Lung (tissue), 12 donors: Measurements from ENCODE around the gene KANK3. TPM values are rescaled to one million over a fixed set of nuclear protein-coding genes. Genes with fewer than 3 reads are reported as not detected.
A peak's percentile ranks its signal among the peaks of the same experiment; 100 is the strongest.
"Not testable (repeated sequence)": the region's sequence is repeated elsewhere in the genome, so short reads cannot be mapped to it uniquely, and the experiment has no call there.

Experiments
- ATAC-seq: fragments of 200-7000 bp; cut with Tn5 transposase; one replicate; pipeline ENCODE4 v1.9.1; 2020; ENCODE audit warnings: moderate number of reproducible peaks; ENCODE audit not compliant: insufficient read depth, low FRiP score
- DNase-seq, 3 donors: peaks; one replicate each; pipeline ENCODE4 v3.0.0-alpha.2; 2013 to 2017
- H3K27ac ChIP-seq, 2 donors: one replicate each; pipeline ENCODE4 v1.5.1; 2013; ENCODE audit warnings: mild to moderate bottlenecking in 2 of 2, moderate library complexity in 2 of 2, control low read depth in 1 of 2, inconsistent platforms in 1 of 2, low read depth in 1 of 2, low read length in 1 of 2
- H3K27me3 ChIP-seq, 3 donors: one replicate each; pipeline ENCODE4 v1.5.1; 2013; ENCODE audit warnings: low read length in 2 of 3; ENCODE audit not compliant: control insufficient read depth in 3 of 3, insufficient read depth in 3 of 3
- H3K36me3 ChIP-seq, 4 donors: one replicate each; pipeline ENCODE4 v1.5.1; 2013; ENCODE audit warnings: low read length in 4 of 4, mild to moderate bottlenecking in 1 of 4, moderate library complexity in 1 of 4; ENCODE audit not compliant: control insufficient read depth in 4 of 4, insufficient read depth in 4 of 4
- H3K4me1 ChIP-seq, 5 donors: one replicate each; pipeline ENCODE4 v1.5.1; 2013; ENCODE audit warnings: low read length in 5 of 5, mild to moderate bottlenecking in 2 of 5, moderate library complexity in 1 of 5; ENCODE audit not compliant: control insufficient read depth in 5 of 5, insufficient read depth in 5 of 5
- H3K4me3 ChIP-seq: one replicate; pipeline ENCODE4 v1.5.1; 2013; ENCODE audit warnings: mild to moderate bottlenecking, control low read depth, moderate library complexity
- H3K9ac ChIP-seq, 2 donors: one replicate each; pipeline ENCODE4 v1.5.1; 2013; ENCODE audit warnings: low read length in 2 of 2, control low read depth in 1 of 2; ENCODE audit not compliant: insufficient read depth in 1 of 2
- H3K9me3 ChIP-seq, 4 donors: one replicate each; pipeline ENCODE4 v1.5.1; 2013; ENCODE audit warnings: low read length in 3 of 4, mild to moderate bottlenecking in 1 of 4, moderate library complexity in 1 of 4; ENCODE audit not compliant: control insufficient read depth in 4 of 4, insufficient read depth in 3 of 4
- CTCF ChIP-seq: IDR thresholded peaks from 2 replicates; pipeline ENCODE4 v1.5.1; 2012; ENCODE audit warnings: mild to moderate bottlenecking; ENCODE audit errors: control extremely low read depth, extremely low read depth
- WGBS, 2 donors: extraction: QIAGEN DNeasy Blood & Tissue Kit; methylation state at CpG; one replicate each; pipeline ENCODE4 v1.1.7; 2013; 5-methylcytosine and 5-hydroxymethylcytosine counted together
- polyA plus RNA-seq, 2 donors: library from polyadenylated mRNA; stranded (reverse); fragments of 200-250 nt; gene quantifications; one replicate each; pipeline ENCODE4 v1.2.1, GENCODE V29; 2013
- total RNA-seq, 2 donors: library from RNA; depleted of rRNA in 1 of 2; stranded (reverse); fragments of >200 nt in 1 of 2; gene quantifications; one replicate each; pipeline ENCODE4 v1.2.1, GENCODE V29; 2014 to 2021
- donor health status: control.
- donor health status: control.
- donor health status: Bipolar disorder and iron deficiency.
- donor health status: healthy.
- donor health status: DM: yes; HTN: yes; CAD: no.

KANK3 gene
- total and polyA plus RNA-seq, 4 donors, result 24.0 to 42.3 (median 26.7) TPM

- peaks cover 5 to 16% (median 11%) of the 10 kb centered on the region in 5 donors for H3K4me1 ChIP-seq
- no peak for TF ChIP-seq CTCF
- no peaks in the 10 kb centered on the region for H3K27me3 ChIP-seq
- DNase-seq, result no peak
- no peak overlapping the region for H3K27ac ChIP-seq
- WGBS, 2 donors, result 95 to 97% methylated on average over 16 of the region's 16 CpGs
- no peak overlapping the region for H3K4me3 ChIP-seq
- peaks cover 0 to 4% (median 0%) of the 10 kb centered on the region in 4 donors for H3K36me3 ChIP-seq
- no peak overlapping the region for H3K9ac ChIP-seq
- ATAC-seq, result no peak
- H3K9me3 ChIP-seq, result no peaks in the 10 kb centered on the region
Observed at GRCh38 chr19:8387688-8388611, 44.9 kb upstream of the KANK3 start.

GRCh38 chr19:8386990-8387389, 43.9 kb upstream of the KANK3 start:
- WGBS, 2 donors, result 92 to 99% methylated on average over 4 of the region's 4 CpGs

GRCh38 chr19:8386419-8386818, 43.4 kb upstream of the KANK3 start:
- not testable (repeated sequence) for H3K9me3 ChIP-seq, H3K9ac ChIP-seq, H3K27me3 ChIP-seq, H3K36me3 ChIP-seq, H3K4me3 ChIP-seq, H3K4me1 ChIP-seq, ATAC-seq, DNase-seq
- 84 to 92% methylated on average over 9 of the region's 9 CpGs for WGBS, 2 donors
- peak overlapping the region in 1 of 2 donors; percentile 31 for H3K27ac ChIP-seq

More at GRCh38 chr19:8386990-8387389, 43.9 kb upstream of the KANK3 start:
- DNase-seq, result no peak
- H3K9me3 ChIP-seq, result no peaks in the 10 kb centered on the region
- no peak for TF ChIP-seq CTCF
- H3K27me3 ChIP-seq, result no peaks in the 10 kb centered on the region
- no peak overlapping the region for H3K27ac ChIP-seq
- no peak for ATAC-seq
- no peak overlapping the region for H3K9ac ChIP-seq
- peaks cover 0 to 4% (median 0%) of the 10 kb centered on the region in 4 donors for H3K36me3 ChIP-seq
- H3K4me1 ChIP-seq, result peaks cover under 1 to 12% (median 9%) of the 10 kb centered on the region in 5 donors
- no peak overlapping the region for H3K4me3 ChIP-seq

- not testable (repeated sequence) for H3K9me3 ChIP-seq, H3K27me3 ChIP-seq, H3K4me3 ChIP-seq, ATAC-seq, H3K36me3 ChIP-seq, H3K9ac ChIP-seq, H3K4me1 ChIP-seq
- 66 to 80% methylated on average over 3 of the region's 3 CpGs for WGBS, 2 donors
- peak in 1 of 3 donors; percentile 67 for DNase-seq
- H3K27ac ChIP-seq, result peak overlapping the region in 1 of 2 donors; percentile 47
Observed at GRCh38 chr19:8385566-8385965, 42.5 kb upstream of the KANK3 start.

GRCh38 chr19:8385103-8385502, 42.0 kb upstream of the KANK3 start:
- not testable (repeated sequence) for H3K9me3 ChIP-seq, H3K27ac ChIP-seq, ATAC-seq, H3K4me3 ChIP-seq, H3K27me3 ChIP-seq, H3K9ac ChIP-seq, H3K36me3 ChIP-seq, H3K4me1 ChIP-seq
- peak in 1 of 3 donors; percentile 42 for DNase-seq
- WGBS, 2 donors, result 28 to 43% methylated on average over 2 of the region's 2 CpGs

GRCh38 chr19:8384569-8384968, 41.5 kb upstream of the KANK3 start:
- not testable (repeated sequence) for H3K4me3 ChIP-seq, H3K27ac ChIP-seq, H3K4me1 ChIP-seq, H3K9ac ChIP-seq, H3K27me3 ChIP-seq, H3K9me3 ChIP-seq, ATAC-seq, H3K36me3 ChIP-seq, DNase-seq
- 36 to 58% methylated on average over 4 of the region's 4 CpGs for WGBS, 2 donors
